Middle frontal gyrus (tissue), 1 donor: Measurements from ENCODE around the gene ST6GALNAC6.
"Not testable (repeated sequence)": the region's sequence is repeated elsewhere in the genome, so short reads cannot be mapped to it uniquely, and the experiment has no call there.

Experiments used
- DNase-seq: peaks from one replicate; pipeline ENCODE4 v3.0.0-alpha.2; 2015; ENCODE audit warnings: low spot score; ENCODE audit errors: extremely low spot score

ST6GALNAC6 gene

DNA sequence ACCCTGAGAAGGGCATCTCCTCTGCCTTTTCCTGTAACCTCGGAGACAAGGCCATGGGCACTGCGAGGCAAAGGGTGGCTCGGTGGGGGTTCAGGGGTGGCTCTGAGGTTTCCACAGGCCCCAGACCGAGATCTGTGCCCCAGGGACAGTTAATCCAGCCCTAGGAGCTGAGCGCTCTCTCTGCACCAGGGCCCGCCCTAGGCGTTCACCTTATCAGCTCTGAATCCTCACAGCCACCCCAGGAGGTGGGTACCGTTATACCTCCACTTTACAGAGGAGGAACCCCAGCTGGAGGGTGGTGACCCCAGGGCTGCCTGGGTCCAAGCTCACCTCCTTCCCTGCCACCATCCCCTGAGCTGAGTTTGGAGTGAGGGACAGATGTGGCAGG lies 42.7 kb downstream of the ST6GALNAC6 start:
- no peak for DNase-seq

DNA sequence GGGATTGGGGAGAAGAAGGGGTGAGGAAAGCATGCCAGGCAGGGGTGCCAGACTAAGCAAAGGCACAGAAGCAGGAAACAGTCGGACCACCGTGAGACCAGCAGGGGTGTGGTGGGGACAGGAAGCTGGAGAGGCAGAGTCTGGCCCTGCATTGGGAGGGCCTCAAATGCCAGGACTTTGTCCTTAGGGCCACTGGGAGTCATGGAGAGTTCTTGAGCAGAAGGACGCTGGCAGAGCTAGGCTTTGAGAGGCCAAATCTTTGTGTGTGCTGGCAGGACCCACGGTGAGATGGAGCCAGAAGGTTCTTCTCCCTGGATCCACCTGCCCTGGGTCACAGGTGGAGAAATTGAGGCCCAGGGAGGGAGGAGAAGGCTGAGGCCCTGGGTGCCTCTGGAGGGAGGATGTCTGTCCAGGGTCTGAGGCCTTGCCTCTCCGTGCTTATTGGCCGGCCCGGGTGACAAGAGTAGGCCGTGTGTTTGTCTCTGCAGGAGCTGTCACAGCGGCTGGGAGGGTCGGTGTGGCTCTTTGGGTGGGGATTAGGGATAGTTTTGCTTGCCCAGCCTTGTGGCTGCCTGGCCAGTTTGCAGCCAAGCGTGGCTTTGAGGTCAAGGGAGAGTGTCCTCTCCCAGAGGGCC lies 43.2 kb downstream of the ST6GALNAC6 start:
- no peak for DNase-seq

DNA sequence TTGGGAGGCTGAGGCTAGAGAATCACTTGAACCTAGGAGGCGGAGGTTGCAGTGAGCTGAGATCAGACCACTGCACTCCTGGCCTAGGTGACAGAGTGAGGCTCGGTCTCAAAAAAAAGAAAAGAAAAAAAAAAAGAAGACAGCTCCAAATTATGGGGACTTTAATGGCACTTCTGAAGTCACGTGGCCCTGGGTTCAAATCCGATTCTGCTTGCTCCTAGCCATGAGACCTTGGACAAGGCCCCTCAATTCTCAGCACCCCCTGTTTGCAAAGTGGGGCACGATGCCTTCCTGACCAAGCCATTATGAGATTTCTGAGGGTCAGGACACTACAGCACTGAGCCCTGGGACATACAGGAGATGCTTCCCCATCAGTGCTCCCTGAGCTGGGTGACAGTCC lies 43.9 kb downstream of the ST6GALNAC6 start:
- DNase-seq: no peak

DNA sequence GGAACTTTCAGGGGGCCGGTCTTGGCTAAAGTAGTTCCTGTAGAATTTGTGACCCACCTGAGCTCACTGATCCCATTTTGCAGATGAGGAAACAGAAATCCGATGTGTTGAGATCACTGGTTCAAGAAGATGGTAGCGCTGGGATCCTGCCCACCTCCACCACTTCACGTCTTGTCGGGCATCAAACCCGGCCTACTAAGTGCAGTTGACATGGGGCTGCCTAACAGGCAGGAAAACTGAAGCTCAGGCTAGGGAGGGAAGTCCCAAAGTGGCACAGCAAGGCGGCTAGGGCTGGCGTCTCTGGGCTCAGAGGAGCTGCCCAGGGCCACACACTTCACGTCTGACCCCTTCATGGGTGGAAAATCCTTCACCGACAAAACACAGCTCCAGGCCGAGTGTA lies 44.4 kb downstream of the ST6GALNAC6 start:
- no peak for DNase-seq

DNA sequence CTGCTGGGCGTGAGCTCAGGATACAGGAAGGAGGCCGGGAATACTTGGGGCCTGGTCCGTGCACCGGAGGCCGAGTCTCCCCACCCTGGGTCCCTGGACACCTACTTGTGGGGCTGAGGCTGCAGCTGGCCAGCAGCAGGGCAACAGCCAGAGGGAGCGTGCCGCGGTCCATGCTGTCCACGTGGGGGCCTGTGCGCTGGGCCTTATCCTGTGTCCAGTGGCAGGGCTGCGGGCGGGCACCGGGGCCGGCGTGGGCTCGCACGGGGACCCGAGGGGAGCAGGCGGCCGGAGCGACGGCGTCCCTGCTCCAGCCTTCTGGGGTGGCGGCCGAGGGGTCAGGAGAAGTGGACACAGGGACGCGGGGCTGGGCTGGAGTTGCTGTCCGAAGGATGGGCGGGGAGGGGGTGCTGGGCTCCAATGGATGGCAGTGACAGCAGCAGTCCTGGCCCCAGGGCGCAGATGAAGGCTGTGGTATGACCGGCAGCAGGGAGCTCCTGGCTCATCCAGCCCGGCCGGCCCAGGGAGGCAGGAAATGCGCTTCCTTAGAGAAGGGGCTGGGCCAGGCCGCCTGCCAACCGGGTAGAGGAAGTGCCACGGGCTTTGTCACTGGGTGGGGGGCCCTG lies 45.1 kb downstream of the ST6GALNAC6 start, which contains the start of gene ENG:
Gene ENG, minus strand, starts transcription at position 475 of the 623 bp plus-strand sequence. Its CDS starts 303 bp downstream, at position 172.
- DNase-seq: no peak

DNA sequence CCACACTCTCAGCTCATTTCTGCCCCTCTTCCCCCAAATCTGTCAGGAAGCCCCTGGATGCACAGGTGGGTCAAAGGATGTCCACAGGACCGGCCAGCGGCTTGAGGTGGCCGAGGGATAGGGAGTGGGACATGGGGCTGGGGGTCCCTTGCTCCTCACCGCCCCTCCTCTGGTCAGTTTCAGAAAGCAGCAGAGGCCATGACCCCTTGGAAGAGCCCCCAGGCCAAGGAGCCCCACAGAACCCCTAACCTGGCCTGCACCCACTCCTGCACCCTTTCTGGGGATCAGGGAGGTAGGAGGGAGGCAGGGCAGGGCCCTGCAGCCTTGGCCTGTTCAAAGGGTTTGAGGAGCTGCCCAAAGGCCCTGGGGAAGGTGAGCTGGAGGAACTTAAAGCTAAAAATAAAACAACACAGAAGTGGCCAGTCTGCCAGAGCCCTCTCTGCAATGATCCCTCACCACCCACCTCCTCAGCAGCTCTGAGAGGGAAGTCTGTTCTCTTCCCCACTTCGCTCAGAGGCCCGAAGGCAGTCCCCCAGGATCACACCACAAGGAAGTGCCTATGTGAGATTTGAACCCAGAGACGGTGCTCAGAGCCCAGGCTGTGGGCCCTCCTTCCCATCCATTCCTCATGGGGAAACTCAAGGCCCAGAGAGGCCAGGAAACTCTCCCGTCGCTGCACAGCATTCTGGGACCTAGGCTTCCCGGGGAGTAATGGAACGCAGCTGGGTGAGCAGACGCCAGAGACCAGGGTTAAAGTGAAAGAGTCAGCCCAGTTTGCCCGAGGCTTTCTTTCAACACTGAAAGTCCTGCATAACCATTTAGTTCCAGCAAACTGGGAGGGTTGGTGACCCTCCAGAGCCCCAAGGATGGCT lies 45.9 kb downstream of the ST6GALNAC6 start:
- no peak for DNase-seq

DNA sequence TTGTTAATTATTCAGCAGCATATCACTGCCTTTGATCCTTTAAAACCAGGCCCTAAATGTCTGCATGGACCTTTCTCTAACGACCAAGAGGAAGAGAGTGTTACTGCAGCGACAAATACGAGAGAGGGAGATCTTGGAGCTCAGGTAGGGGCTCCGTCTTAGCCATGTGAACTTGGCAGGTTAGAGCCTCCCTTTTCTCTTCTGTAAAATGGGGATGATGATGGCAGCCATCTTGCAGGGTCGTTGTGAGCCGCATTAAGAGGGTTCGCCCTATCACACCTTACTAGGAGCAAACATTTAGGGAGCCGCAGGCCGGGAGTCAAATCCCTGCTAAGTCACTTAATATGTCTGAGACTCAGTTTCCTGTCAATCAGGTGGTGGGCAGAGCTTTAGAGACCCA lies 46.6 kb downstream of the ST6GALNAC6 start:
- no peak for DNase-seq

DNA sequence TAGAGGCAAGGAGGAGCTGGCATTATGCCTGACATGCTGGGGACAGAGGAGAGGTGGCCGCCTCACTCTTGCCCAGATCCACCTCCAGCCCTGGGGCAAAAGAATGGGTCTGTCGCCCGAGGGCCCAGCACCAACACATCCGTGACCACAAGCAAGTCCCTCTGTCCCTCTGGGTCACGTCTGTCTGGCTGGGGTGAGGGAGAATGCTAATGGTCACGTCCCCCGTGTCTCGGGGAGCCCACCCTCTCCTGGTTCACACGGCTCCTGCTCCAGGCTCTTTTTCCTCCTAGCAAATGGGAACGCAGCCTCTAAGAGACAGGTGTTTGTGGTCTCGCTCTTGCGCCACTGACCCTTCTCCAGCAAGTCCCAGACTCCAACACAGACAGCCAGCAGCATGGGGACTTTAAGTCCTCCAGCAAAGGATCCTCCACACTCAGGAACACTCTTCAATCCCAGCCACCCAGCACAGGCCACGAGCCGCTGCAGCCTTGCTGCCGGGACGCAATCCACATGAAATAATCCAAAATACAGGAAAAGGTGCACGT lies 49.0 kb downstream of the ST6GALNAC6 start:
- no peak for DNase-seq

DNA sequence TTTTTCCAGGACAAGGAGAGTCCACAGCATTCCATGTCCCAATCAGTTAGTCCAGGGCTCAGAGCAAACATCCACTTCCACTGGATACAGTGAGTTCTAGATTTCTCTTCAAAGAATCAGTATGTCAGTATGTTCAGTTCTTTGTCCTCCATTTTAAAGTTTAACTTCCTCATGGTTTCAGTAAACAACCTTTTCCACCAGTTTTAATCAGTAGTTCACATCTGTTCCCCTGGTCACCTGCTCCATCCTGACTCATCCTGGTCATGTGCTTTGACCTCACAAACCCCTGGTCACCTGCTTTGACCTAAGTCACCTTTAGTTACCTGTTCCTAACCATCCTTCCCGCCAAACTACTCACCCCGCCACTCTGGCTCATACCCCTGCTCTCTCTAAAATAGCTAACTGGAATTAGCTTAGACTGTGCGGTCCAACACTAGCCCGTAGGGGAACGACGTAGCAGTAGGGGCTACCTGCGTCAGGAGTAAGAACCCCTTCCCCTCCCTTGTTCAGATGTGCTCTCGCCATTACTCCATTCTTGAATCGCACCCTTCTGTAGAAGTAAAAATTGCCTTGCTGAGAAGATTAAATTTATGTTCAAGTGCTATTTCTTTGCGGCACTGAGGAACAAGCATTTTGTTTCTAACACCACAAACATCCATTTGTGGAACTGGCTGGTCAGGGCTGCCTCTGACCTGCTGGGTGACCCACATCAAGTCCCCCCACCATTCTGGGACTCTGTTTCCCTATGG lies 50.5 kb downstream of the ST6GALNAC6 start:
- no peak for DNase-seq

DNA sequence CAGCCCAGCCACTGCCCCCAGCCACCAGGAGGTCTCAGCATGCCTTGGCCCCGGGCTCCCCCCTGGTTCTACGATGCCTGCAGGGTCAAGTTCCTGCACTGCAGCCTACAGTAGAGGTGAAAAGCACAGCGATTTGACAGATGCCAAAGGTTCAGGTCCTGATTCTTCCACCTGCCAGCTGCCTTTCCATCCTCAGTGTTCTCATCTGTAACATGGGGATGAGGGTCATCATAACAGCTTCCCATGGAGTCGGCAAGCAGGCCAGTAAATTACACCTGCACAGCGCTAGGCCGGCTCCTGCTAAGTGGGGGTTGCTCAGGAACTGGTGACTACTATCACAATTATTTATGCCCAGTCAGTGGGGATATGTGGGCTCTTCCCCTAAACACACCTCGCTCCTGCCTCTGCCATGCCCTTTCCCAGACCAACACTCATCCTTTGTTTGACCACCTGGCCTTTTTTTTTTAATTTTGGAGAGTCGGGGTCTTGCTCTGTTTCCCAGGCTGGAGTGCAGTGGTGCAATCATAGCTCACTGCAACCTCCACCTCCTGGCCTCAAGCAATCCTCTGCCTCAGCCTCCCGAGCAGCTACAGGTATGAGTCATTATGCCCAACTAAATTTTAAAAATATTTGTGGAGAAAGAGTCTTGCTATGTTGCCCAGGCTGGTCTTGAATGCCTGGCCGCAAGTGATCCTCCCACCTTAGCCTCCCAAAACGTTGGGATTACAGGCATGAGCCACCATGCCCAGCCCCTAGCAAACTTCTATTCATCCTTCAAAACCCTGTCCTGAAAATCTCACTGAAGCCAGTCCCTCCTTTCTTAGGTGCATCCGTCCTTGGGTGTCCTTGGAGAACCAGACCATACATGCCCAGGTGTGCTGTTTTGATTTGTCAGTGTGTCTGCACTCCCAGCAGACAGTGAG lies 51.3 kb downstream of the ST6GALNAC6 start:
- DNase-seq: no peak

DNA sequence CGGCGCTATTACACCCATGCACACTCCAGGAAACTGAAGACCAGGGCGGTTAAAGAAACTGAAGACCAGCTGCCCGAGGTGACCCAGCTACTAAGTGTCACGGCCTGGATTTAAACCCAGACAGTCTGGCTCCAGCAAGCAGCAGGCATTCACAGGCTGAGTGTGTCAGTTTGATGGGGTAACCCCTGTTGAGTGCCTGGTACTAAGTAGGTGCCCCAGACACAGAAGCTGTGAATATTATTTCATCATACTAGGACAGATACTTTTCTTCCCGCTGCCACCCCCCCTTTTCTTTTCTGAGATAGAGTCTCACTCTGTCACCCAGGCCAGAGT lies 52.3 kb downstream of the ST6GALNAC6 start:
- no peak for DNase-seq

DNA sequence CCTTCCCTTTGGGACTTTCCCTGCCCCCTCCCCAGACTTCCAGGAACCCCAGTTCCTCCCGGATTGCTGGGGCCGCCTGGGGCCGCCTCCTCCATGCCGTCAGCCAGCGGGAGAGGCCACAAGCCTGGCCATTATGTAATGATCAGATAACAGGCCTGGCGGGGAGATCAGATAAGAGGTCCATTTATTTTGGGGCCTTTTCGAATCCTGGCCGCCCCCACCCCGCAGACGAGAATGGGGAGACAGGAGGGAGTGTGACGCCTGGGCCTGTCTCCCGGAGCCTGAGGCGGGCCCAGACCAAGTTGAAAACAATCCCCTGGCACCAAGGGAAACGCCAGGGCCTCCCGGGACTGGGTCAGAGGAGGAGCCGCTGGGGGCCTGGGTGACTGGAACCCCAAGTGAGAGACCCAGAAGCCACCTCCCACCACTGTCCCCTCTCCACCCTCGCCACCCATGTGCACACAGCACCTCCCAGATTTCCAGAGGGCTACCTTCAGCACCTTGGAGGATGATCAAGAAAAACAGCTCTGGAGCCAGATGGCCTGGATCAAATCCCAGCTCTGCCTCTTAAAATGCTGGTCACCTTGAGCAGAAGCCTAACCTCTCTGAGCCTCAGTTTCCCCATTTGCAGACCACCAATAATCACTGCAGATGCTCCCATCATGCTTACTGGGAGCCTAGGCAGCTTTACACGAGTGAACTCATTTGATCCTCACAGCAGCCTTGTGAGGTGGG lies 52.8 kb downstream of the ST6GALNAC6 start:
- DNase-seq: no peak

DNA sequence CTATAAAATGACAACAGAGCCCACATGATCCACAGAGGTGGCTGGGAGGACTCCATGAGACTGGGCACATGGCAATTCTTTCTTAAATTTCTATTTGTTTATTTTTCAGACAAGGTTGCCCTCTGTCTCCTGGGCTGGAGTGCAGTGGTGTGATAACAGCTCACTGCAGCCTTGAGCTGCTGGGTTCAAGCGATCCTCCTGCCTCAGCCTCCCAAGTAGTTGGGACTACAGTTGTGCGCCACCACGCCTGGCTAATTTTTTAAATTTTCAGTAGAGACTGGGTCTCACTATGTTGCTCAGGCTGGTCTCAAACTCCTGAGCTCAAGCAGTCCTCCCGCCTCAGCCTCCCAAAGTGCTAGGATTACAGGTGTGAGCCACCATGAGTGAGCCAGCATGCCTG lies 53.8 kb downstream of the ST6GALNAC6 start:
- DNase-seq: not testable (repeated sequence)

DNA sequence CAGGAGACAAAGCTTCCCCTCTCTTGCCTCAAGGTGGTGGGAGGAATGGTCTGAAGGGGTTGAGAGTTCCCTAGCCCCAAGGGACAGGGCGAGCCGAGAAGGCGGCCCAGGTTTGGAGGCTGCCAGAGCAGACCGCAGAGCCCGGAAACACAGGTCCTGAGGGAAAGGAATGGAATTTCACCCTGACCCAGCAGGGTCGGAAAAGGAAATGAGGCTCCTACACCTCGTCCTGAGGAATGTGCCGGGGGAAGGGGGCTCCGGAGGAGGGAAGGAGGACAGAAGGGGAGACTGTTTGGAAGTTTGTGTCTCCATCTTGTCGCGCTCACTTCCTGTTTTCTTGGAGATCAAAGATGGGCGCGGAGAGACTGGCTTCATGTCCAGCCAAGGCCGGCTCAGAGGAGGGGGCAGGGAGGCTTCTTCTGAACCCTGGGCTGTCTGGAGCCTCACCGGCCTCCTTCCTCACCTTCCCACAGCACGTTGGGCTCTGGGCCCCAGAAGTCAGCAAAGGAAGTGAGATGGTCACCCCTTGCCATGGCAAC lies 54.5 kb downstream of the ST6GALNAC6 start:
- no peak for DNase-seq

DNA sequence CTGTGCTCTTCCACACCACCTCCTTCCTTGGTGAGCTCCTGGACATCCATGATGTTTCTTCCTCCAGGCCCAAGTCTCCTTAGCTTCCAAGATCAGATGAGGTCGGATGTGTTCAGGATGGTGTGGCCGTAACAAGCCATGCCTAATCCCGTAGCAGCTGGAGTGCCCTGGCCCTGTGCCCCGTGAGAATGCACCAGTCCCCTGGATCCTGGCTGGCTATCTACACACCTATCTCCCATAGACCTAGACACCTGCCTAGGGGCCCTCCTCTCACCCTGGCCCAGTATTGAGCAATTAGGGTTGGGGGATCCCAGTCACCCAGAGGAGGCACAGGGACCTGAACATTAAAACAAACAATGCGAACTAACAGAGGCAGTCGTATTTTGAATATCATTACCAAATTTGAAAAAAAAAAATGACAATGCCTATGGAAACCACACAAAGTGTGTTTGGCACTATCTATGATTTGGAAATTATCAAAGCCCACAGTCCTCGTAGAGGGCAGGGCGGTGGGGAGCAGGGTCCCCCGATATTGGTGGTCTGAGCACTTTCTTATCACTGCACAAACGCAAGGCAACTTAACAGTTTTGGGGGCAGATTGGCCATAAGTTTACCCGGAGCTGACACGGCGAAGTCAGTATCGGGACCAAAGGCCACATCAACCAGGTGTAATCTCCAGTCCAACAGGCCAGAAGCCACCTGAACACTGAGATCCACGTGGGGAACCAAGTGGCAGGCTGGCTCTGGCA lies 58.1 kb downstream of the ST6GALNAC6 start:
- DNase-seq: no peak

DNA sequence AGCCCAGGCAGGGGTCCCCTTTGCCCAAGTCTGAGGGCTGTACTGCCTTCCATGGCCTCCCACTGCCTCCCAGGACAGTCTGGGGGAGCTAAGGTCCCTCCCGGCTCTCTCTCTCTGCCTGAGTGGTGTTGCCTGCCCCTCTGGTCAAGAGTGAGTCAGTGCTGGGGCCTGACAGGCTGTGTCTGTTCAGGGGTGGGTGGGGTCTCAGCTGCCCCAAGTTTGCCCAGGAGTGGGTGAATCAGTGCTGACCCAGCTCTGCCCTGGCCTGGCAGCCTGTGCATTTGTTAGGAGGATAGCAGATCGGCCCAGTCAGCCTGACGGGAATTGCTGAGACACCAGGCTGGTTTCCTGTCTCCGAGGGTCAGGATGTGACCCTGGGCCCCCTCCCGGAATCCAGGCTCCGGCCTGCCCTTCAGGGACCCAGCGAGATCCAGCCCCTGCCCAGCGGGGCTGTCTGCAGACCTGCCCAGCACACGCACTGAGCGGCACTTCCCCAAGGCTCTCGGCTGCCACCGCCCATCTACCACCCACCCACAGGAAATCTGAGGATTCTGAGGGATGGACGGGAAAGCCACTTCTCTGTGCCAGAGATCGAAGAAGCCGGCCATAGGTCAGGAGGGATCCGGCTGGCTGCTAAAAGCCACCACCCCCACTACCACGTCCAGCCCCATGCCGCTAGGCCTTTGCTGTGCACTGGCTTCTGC lies 60.9 kb downstream of the ST6GALNAC6 start:
- DNase-seq: no peak

DNA sequence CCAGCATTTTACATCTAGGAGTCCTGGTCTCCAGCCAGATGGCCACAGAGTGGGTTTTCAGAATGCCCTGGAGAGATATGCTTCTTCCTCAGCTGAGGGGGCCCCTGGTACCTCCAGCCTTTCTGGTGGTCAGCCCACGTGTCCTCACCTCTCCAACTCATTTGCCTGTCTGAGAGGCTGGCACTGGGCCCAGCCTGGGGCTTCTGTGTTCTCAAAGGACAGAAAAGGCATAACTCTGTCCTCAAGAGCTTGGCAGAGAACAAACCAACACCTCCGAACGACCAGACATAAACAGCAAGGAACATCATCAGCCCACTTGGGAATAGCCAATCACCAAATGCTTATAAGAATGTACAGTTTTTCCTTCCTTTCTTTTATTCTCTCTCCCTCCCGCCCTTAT lies 62.1 kb downstream of the ST6GALNAC6 start:
- DNase-seq: no peak

DNA sequence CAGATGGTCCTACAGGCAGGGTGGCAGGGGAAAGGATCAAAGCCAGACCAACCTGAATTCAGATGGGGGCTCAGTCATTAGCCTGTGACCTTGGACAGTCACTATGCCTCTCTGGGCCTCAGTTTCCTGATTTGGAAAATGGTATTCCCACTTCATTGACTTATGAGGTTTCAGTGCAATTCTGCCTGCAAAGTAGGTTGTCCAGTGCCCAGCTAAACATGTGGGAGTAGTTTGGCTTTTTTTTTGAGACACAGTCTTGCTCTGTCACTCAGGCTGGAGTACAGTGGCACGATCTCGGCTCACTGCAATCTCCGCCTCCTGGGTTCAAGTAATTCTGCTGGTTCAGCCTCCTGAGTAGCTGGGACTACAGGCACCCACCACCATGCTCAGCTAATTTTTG lies 62.8 kb downstream of the ST6GALNAC6 start:
- not testable (repeated sequence) for DNase-seq
